Choroid plexus epithelial cell (primary cell): Measurements from ENCODE around the gene DKC1.
A peak's percentile ranks its signal among the peaks of the same experiment; 100 is the strongest.

ENCODE experiments used
- DNase-seq: peaks from one replicate; pipeline ENCODE4 v3.0.0-alpha.2; 2010; ENCODE audit warnings: low read depth
- H3K4me3 ChIP-seq: 2 replicates; pipeline ENCODE4 v1.5.1; 2011; ENCODE audit warnings: low read depth, mild to moderate bottlenecking, control low read depth, low read length, moderate library complexity
- CTCF ChIP-seq: conservative IDR thresholded peaks from 2 replicates; pipeline ENCODE4 v1.5.1; 2011; ENCODE audit warnings: low read depth, mild to moderate bottlenecking, control low read depth, inconsistent platforms, low read length, moderate library complexity

The DKC1 gene

GRCh38 chrX:154785716-154786115 is 23.1 kb downstream of the DKC1 start:
- TF ChIP-seq CTCF: no peak
- no peak for DNase-seq
- no peak overlapping the region for H3K4me3 ChIP-seq

GRCh38 chrX:154791467-154791866 is 28.8 kb downstream of the DKC1 start:
- no peak overlapping the region for H3K4me3 ChIP-seq
- DNase-seq: no peak
- TF ChIP-seq CTCF: no peak

GRCh38 chrX:154791939-154792338 is 29.3 kb downstream of the DKC1 start:
- H3K4me3 ChIP-seq: no peak overlapping the region
- no peak for TF ChIP-seq CTCF
- no peak for DNase-seq

- TF ChIP-seq CTCF: no peak
- no peak for DNase-seq
- H3K4me3 ChIP-seq: no peak overlapping the region
These were observed 30.6 kb downstream of the DKC1 start for GRCh38 chrX:154793084-154793795.

GRCh38 chrX:154795016-154795415 is 32.4 kb downstream of the DKC1 start:
- DNase-seq: no peak
- TF ChIP-seq CTCF: no peak
- H3K4me3 ChIP-seq: no peak overlapping the region

- H3K4me3 ChIP-seq: no peak overlapping the region
- no peak for TF ChIP-seq CTCF
- DNase-seq: peak; percentile 66
These were observed 34.3 kb downstream of the DKC1 start for GRCh38 chrX:154797006-154797405.
